ENCODE results near the gene FAT1. TPM values are rescaled to one million over a fixed set of nuclear protein-coding genes. Genes with fewer than 3 reads are reported as not detected.

The FAT1 gene
- total and polyA plus RNA-seq, 9 of the 15 experiments (the other 6 are each of a cell fraction or from before 2014, with no cell fraction given): 6.0 to 38.4 (median 21.4) TPM

- BruUV-seq (replicated peaks): no TSS peak
- Histone ChIP-seq H3K4me1 (replicated peaks in 1 of 2; ENCODE audit: control insufficient read depth in 2 of 2, insufficient read depth in 2 of 2, low read length in 2 of 2) (no peaks in the 10 kb centered on the region; a peak in 1 of 5 replicates), H3K9me3 (replicated peaks; ENCODE audit: control insufficient read depth, insufficient read depth, low read depth, low read length) (no peaks in the 10 kb centered on the region; the same call in 1 of the 2 replicates), H3K27me3 (ENCODE audit: control insufficient read depth in 2 of 2, insufficient read depth in 2 of 2, low read length in 2 of 2) (no peaks in the 10 kb centered on the region), H3K79me2 (ENCODE audit: control insufficient read depth, insufficient read depth, low read length) (no peaks in the 10 kb centered on the region), H3K4me3 (no peak overlapping the region), H2AFZ (ENCODE audit: low read depth, low read length) (no peak overlapping the region), H4K20me1 (replicated peaks; ENCODE audit: control insufficient read depth, insufficient read depth, low read length) (no peaks in the 10 kb centered on the region), H3K9me1 (ENCODE audit: control insufficient read depth, insufficient read depth, low read length) (no peaks in the 10 kb centered on the region), H3K27ac (ENCODE audit: extremely low read depth, low read depth, low read length) (no peak overlapping the region), H3K9ac (ENCODE audit: insufficient read depth in 1 of 2, low read depth in 2 of 2, low read length in 2 of 2) (no peak overlapping the region), H3K4me2 (ENCODE audit: insufficient read depth, low read length) (no peak overlapping the region), H3K36me3 (ENCODE audit: control insufficient read depth, insufficient read depth, low read length) (peaks cover 39% of the 10 kb centered on the region; the same call in 2 of the 3 replicates)
- 42% methylated on average over 7 of the region's 7 CpGs for WGBS (ENCODE audit: insufficient coverage, low coverage, missing lambda C conversion rate)
- ATAC-seq: no peak
- CTCF ChIA-PET (ENCODE audit: low intra/inter-chr PET ratio): no interaction called here
- intact Hi-C loops (cut with micrococcal nuclease): no loop called here
- no peak for DNase-seq (ENCODE audit: extremely low read depth in 1 of 4, low spot score in 3 of 4)
- in situ Hi-C loops (cut with MboI): no loop called here
- peak; percentile 6 for FAIRE-seq
- TF ChIP-seq NFIC (IDR thresholded peaks at IDR 0.05) (peak; percentile 56), ZFP36 (IDR thresholded peaks at IDR 0.05; ENCODE audit: low read depth, low read length, partially characterized antibody) (no peak), ZEB2 (IDR thresholded peaks at IDR 0.05) (no peak), TCF3 (CRISPR knock-in tag; IDR thresholded peaks at IDR 0.05) (no peak), NFYB (IDR thresholded peaks at IDR 0.05; ENCODE audit: extremely low read depth, insufficient read length) (no peak), POLR3A (IDR thresholded peaks at IDR 0.05; ENCODE audit: borderline replicate concordance, extremely low read depth, insufficient read depth, insufficient read length) (no peak)
- POLR2A ChIA-PET: no interaction called here
Measured at GRCh38 chr4:186604124-186604807, 119.4 kb downstream of the FAT1 start.

- no peak overlapping the region for H3K27ac ChIP-seq (ENCODE audit: extremely low read depth, low read depth, low read length)
- no peaks in the 10 kb centered on the region for H4K20me1 ChIP-seq (replicated peaks; ENCODE audit: control insufficient read depth, insufficient read depth, low read length)
- 59% methylated on average over 9 of the region's 9 CpGs for WGBS (ENCODE audit: insufficient coverage, low coverage, missing lambda C conversion rate)
- H3K27me3 ChIP-seq (ENCODE audit: control insufficient read depth in 2 of 2, insufficient read depth in 2 of 2, low read length in 2 of 2): no peaks in the 10 kb centered on the region
- no peaks in the 10 kb centered on the region; a peak in 1 of 5 replicates for H3K4me1 ChIP-seq (replicated peaks in 1 of 2; ENCODE audit: control insufficient read depth in 2 of 2, insufficient read depth in 2 of 2, low read length in 2 of 2)
- DNase-seq (ENCODE audit: extremely low read depth in 1 of 4, low spot score in 3 of 4): no peak
- H3K9me3 ChIP-seq (replicated peaks; ENCODE audit: control insufficient read depth, insufficient read depth, low read depth, low read length): no peaks in the 10 kb centered on the region; the same call in 1 of the 2 replicates
- no peaks in the 10 kb centered on the region for H3K79me2 ChIP-seq (ENCODE audit: control insufficient read depth, insufficient read depth, low read length)
- no peak overlapping the region for H3K4me2 ChIP-seq (ENCODE audit: insufficient read depth, low read length)
- H3K9ac ChIP-seq (ENCODE audit: insufficient read depth in 1 of 2, low read depth in 2 of 2, low read length in 2 of 2): no peak overlapping the region
- H2AFZ ChIP-seq (ENCODE audit: low read depth, low read length): no peak overlapping the region
- POLR2A ChIA-PET: no interaction called here
- H3K4me3 ChIP-seq: no peak overlapping the region
- H3K9me1 ChIP-seq (ENCODE audit: control insufficient read depth, insufficient read depth, low read length): no peaks in the 10 kb centered on the region
- H3K36me3 ChIP-seq (ENCODE audit: control insufficient read depth, insufficient read depth, low read length): peaks cover 34% of the 10 kb centered on the region; the same call in 2 of the 3 replicates
- intact Hi-C loops (cut with micrococcal nuclease) (no loop called here), in situ Hi-C loops (cut with MboI) (no loop called here)
- CTCF ChIA-PET (ENCODE audit: low intra/inter-chr PET ratio): no interaction called here
- FAIRE-seq: no peak
- BruUV-seq (replicated peaks): no TSS peak
- ATAC-seq: no peak
- no peak for TF ChIP-seq PTTG1 (tag; IDR thresholded peaks at IDR 0.05; ENCODE audit: low read depth)
- TF ChIP-seq, protein P1, sequence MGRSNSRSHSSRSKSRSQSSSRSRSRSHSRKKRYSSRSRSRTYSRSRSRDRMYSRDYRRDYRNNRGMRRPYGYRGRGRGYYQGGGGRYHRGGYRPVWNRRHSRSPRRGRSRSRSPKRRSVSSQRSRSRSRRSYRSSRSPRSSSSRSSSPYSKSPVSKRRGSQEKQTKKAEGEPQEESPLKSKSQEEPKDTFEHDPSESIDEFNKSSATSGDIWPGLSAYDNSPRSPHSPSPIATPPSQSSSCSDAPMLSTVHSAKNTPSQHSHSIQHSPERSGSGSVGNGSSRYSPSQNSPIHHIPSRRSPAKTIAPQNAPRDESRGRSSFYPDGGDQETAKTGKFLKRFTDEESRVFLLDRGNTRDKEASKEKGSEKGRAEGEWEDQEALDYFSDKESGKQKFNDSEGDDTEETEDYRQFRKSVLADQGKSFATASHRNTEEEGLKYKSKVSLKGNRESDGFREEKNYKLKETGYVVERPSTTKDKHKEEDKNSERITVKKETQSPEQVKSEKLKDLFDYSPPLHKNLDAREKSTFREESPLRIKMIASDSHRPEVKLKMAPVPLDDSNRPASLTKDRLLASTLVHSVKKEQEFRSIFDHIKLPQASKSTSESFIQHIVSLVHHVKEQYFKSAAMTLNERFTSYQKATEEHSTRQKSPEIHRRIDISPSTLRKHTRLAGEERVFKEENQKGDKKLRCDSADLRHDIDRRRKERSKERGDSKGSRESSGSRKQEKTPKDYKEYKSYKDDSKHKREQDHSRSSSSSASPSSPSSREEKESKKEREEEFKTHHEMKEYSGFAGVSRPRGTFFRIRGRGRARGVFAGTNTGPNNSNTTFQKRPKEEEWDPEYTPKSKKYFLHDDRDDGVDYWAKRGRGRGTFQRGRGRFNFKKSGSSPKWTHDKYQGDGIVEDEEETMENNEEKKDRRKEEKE (IDR thresholded peaks at IDR 0.05; ENCODE audit: borderline replicate concordance in 1 of 2, control insufficient read depth in 1 of 2, low read depth in 2 of 2, low read length in 1 of 2): no peak
- TF ChIP-seq HDAC8 (tag; IDR thresholded peaks at IDR 0.05): no peak
- TF ChIP-seq SMARCA4 (IDR thresholded peaks at IDR 0.05): no peak
- no peak for TF ChIP-seq FOSL1 (tag; conservative IDR thresholded peaks at IDR 0.05)
- TF ChIP-seq ILK (tag; IDR thresholded peaks at IDR 0.05; ENCODE audit: borderline replicate concordance, low read depth): no peak
- TF ChIP-seq RFX5 (IDR thresholded peaks at IDR 0.05; ENCODE audit: low read depth, low read length): no peak
Measured at GRCh38 chr4:186602978-186603377, 120.7 kb downstream of the FAT1 start.
